Mesendoderm (in vitro differentiated cells): ENCODE results near the gene IL17REL.

Experiments used
- DNase-seq: peaks from one replicate; pipeline ENCODE4 v3.0.0; 2013
- H2AK5ac ChIP-seq: 2 replicates; pipeline ENCODE4 v1.6.1; 2013; ENCODE audit warnings: low read length, inconsistent platforms
- H2BK120ac ChIP-seq: 2 replicates; pipeline ENCODE4 v1.6.1; 2013; ENCODE audit warnings: low read depth, mild to moderate bottlenecking, low read length, moderate library complexity, mixed read lengths
- H2BK15ac ChIP-seq: replicated peaks from 2 replicates; pipeline ENCODE4 v1.6.1; 2013; ENCODE audit warnings: low read depth, mild to moderate bottlenecking, moderate library complexity
- H2BK5ac ChIP-seq: 2 replicates; pipeline ENCODE4 v1.6.1; 2013; ENCODE audit warnings: low read length, inconsistent platforms
- H3K18ac ChIP-seq: 2 replicates; pipeline ENCODE4 v1.6.1; 2013; ENCODE audit warnings: mild to moderate bottlenecking, low read length, mixed read lengths
- H3K23ac ChIP-seq: one replicate; pipeline ENCODE4 v1.6.1; 2013; ENCODE audit warnings: low read length
- H3K27ac ChIP-seq: 2 replicates; pipeline ENCODE4 v1.5.1; 2013; ENCODE audit warnings: low read depth, mild to moderate bottlenecking, inconsistent platforms, low read length, moderate library complexity
- H3K27me3 ChIP-seq: 2 replicates; pipeline ENCODE4 v1.6.1; 2013; ENCODE audit warnings: low read length, control low read depth, mild to moderate bottlenecking, inconsistent platforms; ENCODE audit not compliant: insufficient read depth, poor library complexity
- H3K36me3 ChIP-seq: 2 replicates; pipeline ENCODE4 v1.6.1; 2013; ENCODE audit warnings: low read length, inconsistent platforms; ENCODE audit not compliant: control insufficient read depth, insufficient read depth
- H3K4ac ChIP-seq: one replicate; pipeline ENCODE4 v1.6.1; 2013; ENCODE audit warnings: low read depth, mild to moderate bottlenecking, low read length, moderate library complexity
- H3K4me1 ChIP-seq: 2 replicates; pipeline ENCODE4 v1.6.1; 2013; ENCODE audit warnings: low read depth, low read length, inconsistent platforms; ENCODE audit not compliant: control insufficient read depth
- H3K4me2 ChIP-seq: 2 replicates; pipeline ENCODE4 v1.6.1; 2013; ENCODE audit warnings: low read length
- H3K4me3 ChIP-seq: 2 replicates; pipeline ENCODE4 v1.5.1; 2013; ENCODE audit warnings: mild to moderate bottlenecking, low read length
- H3K56ac ChIP-seq: one replicate; pipeline ENCODE4 v1.6.1; 2013; ENCODE audit warnings: low read length
- H3K79me1 ChIP-seq: 2 replicates; pipeline ENCODE4 v1.6.1; 2013; ENCODE audit warnings: low read length, inconsistent platforms
- H3K79me2 ChIP-seq: 2 replicates; pipeline ENCODE4 v1.6.1; 2013; ENCODE audit warnings: mild to moderate bottlenecking, low read length; ENCODE audit not compliant: control insufficient read depth, insufficient read depth
- H3K9ac ChIP-seq: 2 replicates; pipeline ENCODE4 v1.6.1; 2013; ENCODE audit warnings: low read length, inconsistent platforms
- H4K5ac ChIP-seq: one replicate; pipeline ENCODE4 v1.6.1; 2013; ENCODE audit warnings: low read length
- H4K8ac ChIP-seq: one replicate; pipeline ENCODE4 v1.6.1; 2013; ENCODE audit warnings: low read depth, mild to moderate bottlenecking, control low read depth, low read length, moderate library complexity
- WGBS: extraction: QIAGEN DNeasy Blood & Tissue Kit; methylation state at CpG from one replicate; pipeline ENCODE4 v1.1.7; 2013; ENCODE audit warnings: low lambda C conversion rate, missing lambda C conversion rate; ENCODE audit not compliant: insufficient coverage; ENCODE audit errors: extremely low coverage; 5-methylcytosine and 5-hydroxymethylcytosine counted together

Gene IL17REL

DNA sequence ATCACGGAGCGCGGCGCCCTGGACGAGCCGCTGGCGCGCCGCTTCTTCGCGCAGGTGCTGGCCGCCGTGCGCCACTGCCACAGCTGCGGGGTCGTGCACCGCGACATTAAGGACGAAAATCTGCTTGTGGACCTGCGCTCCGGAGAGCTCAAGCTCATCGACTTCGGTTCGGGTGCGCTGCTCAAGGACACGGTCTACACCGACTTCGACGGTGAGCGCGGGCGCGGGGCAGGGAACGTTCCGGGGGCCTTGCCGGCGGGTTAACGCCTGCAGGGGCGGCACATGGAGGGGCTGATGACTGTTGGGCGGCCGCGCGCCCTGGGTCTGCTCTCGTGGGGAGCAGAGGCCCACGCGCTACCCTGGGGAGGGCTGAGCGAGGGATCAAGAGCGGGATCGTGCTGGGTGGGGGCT lies 51.0 kb downstream of the IL17REL start:
- peak overlapping the region; percentile 4 for H3K18ac ChIP-seq
- no peak for DNase-seq
- no peak overlapping the region for H2BK120ac ChIP-seq
- no CpG with 5 or more reads among the region's 49 CpGs for WGBS
- H3K27ac ChIP-seq = no peak overlapping the region
- no peak overlapping the region for H3K4ac ChIP-seq
- peaks cover 2% of the 10 kb centered on the region for H3K79me1 ChIP-seq
- H3K4me3 ChIP-seq = peak overlapping the region; percentile 68
- no peaks in the 10 kb centered on the region for H3K27me3 ChIP-seq
- H3K23ac ChIP-seq = peak overlapping the region; percentile 24
- H3K9ac ChIP-seq = peak overlapping the region; percentile 87
- H4K5ac ChIP-seq = no peak overlapping the region
- H2BK5ac ChIP-seq = no peak overlapping the region
- no peak overlapping the region for H4K8ac ChIP-seq
- H3K4me1 ChIP-seq = peaks cover 2% of the 10 kb centered on the region
- H3K36me3 ChIP-seq = no peaks in the 10 kb centered on the region
- H2BK15ac ChIP-seq = no peak overlapping the region
- H3K56ac ChIP-seq = peak overlapping the region; percentile 93
- H3K79me2 ChIP-seq = peaks cover 4% of the 10 kb centered on the region
- H2AK5ac ChIP-seq = no peak overlapping the region
- H3K4me2 ChIP-seq = peak overlapping the region; percentile 98

DNA sequence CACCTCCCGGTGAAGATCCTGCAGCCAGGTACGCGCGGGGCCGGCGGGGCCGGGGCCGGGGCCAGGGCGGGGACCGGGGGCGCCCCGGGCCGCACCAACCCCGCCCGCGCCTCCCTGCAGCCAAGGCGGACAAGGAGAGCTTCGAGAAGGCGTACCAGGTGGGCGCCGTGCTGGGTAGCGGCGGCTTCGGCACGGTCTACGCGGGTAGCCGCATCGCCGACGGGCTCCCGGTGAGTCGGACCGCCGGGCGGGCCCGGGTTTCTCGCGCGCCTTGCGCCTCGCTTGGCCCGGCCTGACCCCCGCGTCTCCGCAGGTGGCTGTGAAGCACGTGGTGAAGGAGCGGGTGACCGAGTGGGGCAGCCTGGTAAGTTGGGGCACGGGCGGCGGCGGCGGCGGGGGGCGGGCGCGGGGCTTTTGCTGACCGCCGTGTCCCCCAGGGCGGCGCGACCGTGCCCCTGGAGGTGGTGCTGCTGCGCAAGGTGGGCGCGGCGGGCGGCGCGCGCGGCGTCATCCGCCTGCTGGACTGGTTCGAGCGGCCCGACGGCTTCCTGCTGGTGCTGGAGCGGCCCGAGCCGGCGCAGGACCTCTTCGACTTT lies 51.5 kb downstream of the IL17REL start:
- DNase-seq = peak; percentile 63
- H3K27me3 ChIP-seq = no peaks in the 10 kb centered on the region
- H3K36me3 ChIP-seq = no peaks in the 10 kb centered on the region
- H2BK15ac ChIP-seq = no peak overlapping the region
- H4K8ac ChIP-seq = no peak overlapping the region
- peak overlapping the region; percentile 68 for H3K4me3 ChIP-seq
- peak overlapping the region; percentile 92 for H3K27ac ChIP-seq
- peaks cover 2% of the 10 kb centered on the region for H3K4me1 ChIP-seq
- peak overlapping the region; percentile 66 for H3K18ac ChIP-seq
- H2BK120ac ChIP-seq = no peak overlapping the region
- peaks cover 2% of the 10 kb centered on the region for H3K79me1 ChIP-seq
- H3K79me2 ChIP-seq = peaks cover 4% of the 10 kb centered on the region
- no peak overlapping the region for H2AK5ac ChIP-seq
- H2BK5ac ChIP-seq = no peak overlapping the region
- peak overlapping the region; percentile 87 for H3K9ac ChIP-seq
- peak overlapping the region; percentile 93 for H3K56ac ChIP-seq
- no CpG with 5 or more reads among the region's 84 CpGs for WGBS
- no peak overlapping the region for H4K5ac ChIP-seq
- H3K23ac ChIP-seq = peak overlapping the region; percentile 24
- no peak overlapping the region for H3K4ac ChIP-seq
- H3K4me2 ChIP-seq = peak overlapping the region; percentile 98

DNA sequence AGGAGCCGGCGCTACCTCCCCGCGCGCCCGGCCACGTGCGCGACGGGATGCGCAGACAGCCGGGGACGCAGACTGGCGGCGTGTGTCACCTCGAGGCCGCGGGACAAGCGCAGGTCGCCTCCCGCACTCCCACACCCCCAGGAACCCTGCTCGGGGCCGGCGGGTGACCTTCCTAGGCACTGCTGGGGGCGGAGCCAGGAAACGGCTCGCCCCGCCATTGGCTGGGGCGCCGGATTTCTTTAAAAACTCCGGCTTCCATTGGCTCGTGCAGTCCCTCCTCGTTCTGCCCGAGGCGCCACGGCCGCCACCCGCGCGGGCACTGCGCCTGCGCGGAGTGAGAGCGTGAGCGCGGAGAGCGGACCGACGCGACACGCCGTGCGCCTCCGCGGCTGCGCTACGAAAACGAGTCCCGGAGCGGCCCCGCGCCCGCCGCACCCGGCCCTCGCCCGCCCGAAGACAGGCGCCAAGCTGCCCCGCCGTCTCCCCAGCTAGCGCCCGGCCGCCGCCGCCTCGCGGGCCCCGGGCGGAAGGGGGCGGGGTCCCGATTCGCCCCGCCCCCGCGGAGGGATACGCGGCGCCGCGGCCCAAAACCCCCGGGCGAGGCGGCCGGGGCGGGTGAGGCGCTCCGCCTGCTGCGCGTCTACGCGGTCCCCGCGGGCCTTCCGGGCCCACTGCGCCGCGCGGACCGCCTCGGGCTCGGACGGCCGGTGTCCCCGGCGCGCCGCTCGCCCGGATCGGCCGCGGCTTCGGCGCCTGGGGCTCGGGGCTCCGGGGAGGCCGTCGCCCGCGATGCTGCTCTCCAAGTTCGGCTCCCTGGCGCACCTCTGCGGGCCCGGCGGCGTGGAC lies 52.2 kb downstream of the IL17REL start, which contains the start of gene PIM3:
PIM3 (plus strand) TSS at position 614 of the 846 bp plus-strand sequence; CDS start at position 790, 176 bp downstream.
- peak within 1 kb of the TSS; percentile 88 for H4K8ac ChIP-seq
- H4K5ac ChIP-seq = no peak within 1 kb of the TSS
- H3K4me2 ChIP-seq = peak within 1 kb of the TSS; percentile 98
- peak within 1 kb of the TSS; percentile 87 for H3K9ac ChIP-seq
- peak within 1 kb of the TSS; percentile 95 for H3K56ac ChIP-seq
- H3K36me3 ChIP-seq = no peaks in the 10 kb centered on the region
- H3K79me2 ChIP-seq = peaks cover 4% of the 10 kb centered on the region
- H2AK5ac ChIP-seq = no peak within 1 kb of the TSS
- H3K4me3 ChIP-seq = peak within 1 kb of the TSS; percentile 68
- peak within 1 kb of the TSS; percentile 24 for H3K23ac ChIP-seq
- WGBS = no CpG with 5 or more reads among the region's 137 CpGs
- H2BK120ac ChIP-seq = no peak within 1 kb of the TSS
- peak within 1 kb of the TSS; percentile 92 for H3K27ac ChIP-seq
- H3K4me1 ChIP-seq = peaks cover 2% of the 10 kb centered on the region
- peak within 1 kb of the TSS; percentile 77 for H3K4ac ChIP-seq
- DNase-seq = peak; percentile 97
- H2BK5ac ChIP-seq = peak within 1 kb of the TSS; percentile 43
- no peaks in the 10 kb centered on the region for H3K27me3 ChIP-seq
- no peak within 1 kb of the TSS for H2BK15ac ChIP-seq
- H3K18ac ChIP-seq = peak within 1 kb of the TSS; percentile 66
- H3K79me1 ChIP-seq = peaks cover 2% of the 10 kb centered on the region

DNA sequence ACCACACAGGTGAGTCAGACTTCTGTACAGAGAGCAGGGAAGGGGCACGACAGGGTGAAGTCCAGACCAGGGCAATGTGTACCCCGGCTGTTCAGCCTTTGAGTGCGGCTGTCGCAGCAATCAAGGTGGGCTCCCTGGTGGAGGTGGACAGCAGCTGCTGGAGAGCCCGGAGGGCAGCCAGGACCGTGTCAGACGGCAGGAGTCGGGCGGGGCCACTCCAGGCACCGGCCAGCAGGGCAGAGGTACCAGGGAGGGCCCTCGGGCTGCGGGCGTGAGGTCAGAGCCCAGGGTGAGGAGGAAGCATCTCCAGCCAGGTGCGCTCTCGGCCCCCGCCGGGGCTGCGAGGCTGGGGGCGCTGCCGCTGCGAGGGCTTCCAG lies 52.8 kb downstream of the IL17REL start:
- H2BK5ac ChIP-seq = peak overlapping the region; percentile 43
- H3K18ac ChIP-seq = no peak overlapping the region
- peak overlapping the region; percentile 95 for H3K56ac ChIP-seq
- H3K27me3 ChIP-seq = no peaks in the 10 kb centered on the region
- peak overlapping the region; percentile 77 for H3K4ac ChIP-seq
- peak overlapping the region; percentile 73 for H3K4me2 ChIP-seq
- DNase-seq = no peak
- H3K79me2 ChIP-seq = peaks cover 4% of the 10 kb centered on the region
- peak overlapping the region; percentile 29 for H3K4me3 ChIP-seq
- no peak overlapping the region for H2BK120ac ChIP-seq
- H3K36me3 ChIP-seq = no peaks in the 10 kb centered on the region
- no peak overlapping the region for H2AK5ac ChIP-seq
- peak overlapping the region; percentile 75 for H3K9ac ChIP-seq
- WGBS = no CpG with 5 or more reads among the region's 21 CpGs
- no peak overlapping the region for H4K5ac ChIP-seq
- H3K4me1 ChIP-seq = peaks cover 2% of the 10 kb centered on the region
- peaks cover 2% of the 10 kb centered on the region for H3K79me1 ChIP-seq
- H2BK15ac ChIP-seq = no peak overlapping the region
- H4K8ac ChIP-seq = peak overlapping the region; percentile 88
- no peak overlapping the region for H3K23ac ChIP-seq
- no peak overlapping the region for H3K27ac ChIP-seq

DNA sequence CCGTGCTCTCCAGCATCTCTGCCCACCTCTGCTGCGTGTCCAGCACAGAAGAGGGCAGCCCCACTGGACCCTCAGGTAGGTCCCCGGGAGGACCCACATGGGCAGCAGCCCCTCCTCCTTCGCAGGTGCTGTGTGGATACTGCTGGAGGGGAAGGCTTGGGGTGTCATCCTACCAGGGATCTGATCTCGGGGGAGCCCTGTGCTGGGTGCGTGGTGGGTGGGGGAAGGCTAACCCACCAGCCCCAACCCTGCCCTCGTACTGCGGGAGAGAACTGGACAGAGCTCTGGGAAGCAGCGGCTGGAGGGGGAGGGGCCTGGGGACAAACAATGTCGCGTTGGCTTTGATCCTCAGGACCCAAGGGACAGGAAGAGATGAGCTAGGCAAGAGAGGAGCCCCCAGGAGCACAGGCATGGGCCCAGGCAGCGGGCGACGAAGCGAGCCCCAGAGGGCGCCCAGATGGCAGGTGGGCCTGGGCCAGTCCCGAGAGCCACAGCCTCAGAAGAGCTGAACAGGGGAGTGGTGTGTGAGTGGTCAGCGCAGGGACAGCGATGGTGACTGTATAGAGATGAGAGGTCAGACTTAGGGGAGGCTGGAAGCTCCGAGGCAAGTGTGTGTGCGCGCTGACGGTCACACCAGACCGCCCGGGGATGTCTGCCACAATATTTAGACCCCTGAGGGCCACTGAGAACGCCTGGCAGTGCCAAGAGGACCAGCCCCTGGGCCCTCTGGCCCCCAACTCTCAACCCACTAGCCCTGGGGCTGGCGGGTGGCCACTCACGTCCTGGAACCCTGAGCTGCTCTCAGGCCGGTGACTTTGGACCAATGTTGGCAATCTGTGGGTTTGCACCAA lies 53.4 kb downstream of the IL17REL start:
- H3K4me2 ChIP-seq = no peak overlapping the region
- WGBS = no CpG with 5 or more reads among the region's 29 CpGs
- H3K36me3 ChIP-seq = no peaks in the 10 kb centered on the region
- H3K23ac ChIP-seq = no peak overlapping the region
- no peak overlapping the region for H2BK5ac ChIP-seq
- H2BK15ac ChIP-seq = no peak overlapping the region
- H3K18ac ChIP-seq = no peak overlapping the region
- peaks cover 2% of the 10 kb centered on the region for H3K4me1 ChIP-seq
- H3K56ac ChIP-seq = no peak overlapping the region
- H3K4me3 ChIP-seq = no peak overlapping the region
- H3K9ac ChIP-seq = no peak overlapping the region
- H3K79me1 ChIP-seq = peaks cover 2% of the 10 kb centered on the region
- H2BK120ac ChIP-seq = no peak overlapping the region
- no peak overlapping the region for H3K27ac ChIP-seq
- no peak for DNase-seq
- no peak overlapping the region for H4K5ac ChIP-seq
- H3K79me2 ChIP-seq = peaks cover 4% of the 10 kb centered on the region
- no peak overlapping the region for H3K4ac ChIP-seq
- H2AK5ac ChIP-seq = no peak overlapping the region
- H4K8ac ChIP-seq = no peak overlapping the region
- no peaks in the 10 kb centered on the region for H3K27me3 ChIP-seq
